BE2C (cell line): Measurements from ENCODE around the gene CCIN. TPM values are rescaled to one million over a fixed set of nuclear protein-coding genes. Genes with fewer than 3 reads are reported as not detected.

Experiments used
- DNase-seq: peaks from one replicate; pipeline ENCODE4 v3.0.0-alpha.2; 2020
- H3K27me3 ChIP-seq: fragments of 250-450 bp; sonication (Bioruptor Pico); 2 replicates; pipeline ENCODE4 v1.5.1; 2020; ENCODE audit warnings: mild to moderate bottlenecking
- H3K36me3 ChIP-seq: fragments of 250-450 bp; sonication (Bioruptor Pico); 2 replicates; pipeline ENCODE4 v1.5.1; 2020; ENCODE audit warnings: mild to moderate bottlenecking
- H3K4me1 ChIP-seq: fragments of 250-450 bp; sonication (Bioruptor Pico); 2 replicates; pipeline ENCODE4 v1.5.1; 2020
- H3K4me3 ChIP-seq: 2 replicates; pipeline ENCODE4 v1.5.1; 2011; ENCODE audit warnings: low read depth, low read length
- H3K9me3 ChIP-seq: fragments of 250-450 bp; sonication (Bioruptor Pico); 2 replicates; pipeline ENCODE4 v1.5.1; 2020
- CTCF ChIP-seq: IDR thresholded peaks from 2 replicates; pipeline ENCODE4 v1.5.1; 2012; ENCODE audit warnings: mild to moderate bottlenecking, low read depth, low read length
- polyA plus RNA-seq: library from polyadenylated mRNA; unstranded; fragments of >200 nt; gene quantifications from one replicate; pipeline ENCODE4 v1.2.1, GENCODE V29; 2012; ENCODE audit warnings: low read depth, missing spikeins; ENCODE audit not compliant: insufficient read length, insufficient read depth

The CCIN gene
- polyA plus RNA-seq = not detected

DNA sequence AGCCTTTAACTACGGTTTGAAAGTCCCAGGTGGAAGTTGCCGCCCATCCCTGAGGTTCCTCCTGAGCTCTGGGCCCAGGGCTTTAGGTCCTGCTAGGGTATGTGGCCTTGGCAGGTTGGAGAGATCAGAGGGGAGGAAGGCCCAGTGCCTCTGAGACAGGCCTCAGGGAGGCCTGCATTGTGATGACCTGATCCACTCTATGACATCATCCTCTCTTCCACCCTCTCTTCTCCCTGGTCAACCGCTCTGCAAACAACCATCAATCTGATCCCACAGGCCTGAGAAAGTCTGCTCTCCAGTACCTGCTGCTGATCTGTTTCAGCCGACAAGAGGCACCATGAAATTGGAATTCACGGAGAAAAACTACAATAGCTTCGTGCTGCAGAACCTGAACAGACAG, at the start of gene CCIN:
CCIN (plus strand) TSS at position 223 of the 400 bp plus-strand sequence; CDS start at position 338, 115 bp downstream.
- no peak within 1 kb of the TSS for H3K4me3 ChIP-seq
- peaks cover 8% of the 10 kb centered on the region for H3K4me1 ChIP-seq
- H3K27me3 ChIP-seq = no peaks in the 10 kb centered on the region
- TF ChIP-seq CTCF = no peak
- no peaks in the 10 kb centered on the region for H3K36me3 ChIP-seq
- no peaks in the 10 kb centered on the region for H3K9me3 ChIP-seq
- no peak for DNase-seq

- H3K4me3 ChIP-seq = no peak overlapping the region
- H3K36me3 ChIP-seq = no peaks in the 10 kb centered on the region
- no peak for TF ChIP-seq CTCF
- no peaks in the 10 kb centered on the region for H3K9me3 ChIP-seq
- no peaks in the 10 kb centered on the region for H3K27me3 ChIP-seq
- DNase-seq = no peak
- H3K4me1 ChIP-seq = no peaks in the 10 kb centered on the region; the same call in 1 of the 2 replicates
Measured at GRCh38 chr9:36119476-36119875, 49.7 kb upstream of the CCIN start.

- no peak for TF ChIP-seq CTCF
- Histone ChIP-seq H3K4me3 (no peak overlapping the region), H3K4me1 (no peaks in the 10 kb centered on the region; the same call in 1 of the 2 replicates), H3K9me3 (no peaks in the 10 kb centered on the region), H3K27me3 (no peaks in the 10 kb centered on the region), H3K36me3 (no peaks in the 10 kb centered on the region)
- no peak for DNase-seq
Measured at GRCh38 chr9:36120705-36121104, 48.5 kb upstream of the CCIN start.

DNA sequence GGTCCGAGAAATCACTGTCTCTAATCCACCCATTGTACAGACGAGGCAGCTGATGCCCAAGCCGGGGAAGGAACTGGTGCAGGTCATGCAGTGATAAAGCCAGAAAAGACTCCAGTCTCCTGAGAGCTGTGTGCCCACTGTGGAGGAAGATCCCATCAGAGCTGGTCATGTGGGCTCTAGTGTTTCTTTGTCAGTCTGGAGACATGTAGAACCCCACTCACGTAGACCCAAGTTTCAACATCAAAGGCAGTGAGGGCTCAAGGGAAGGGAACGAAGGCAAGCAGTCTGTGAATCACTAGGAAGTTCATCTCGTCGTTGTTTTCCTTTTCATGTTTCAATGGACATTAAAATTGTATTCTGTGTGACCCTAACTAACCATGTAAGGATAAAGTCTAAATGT, 47.2 kb upstream of the CCIN start:
- no peak for DNase-seq
- Histone ChIP-seq H3K4me3 (no peak overlapping the region), H3K36me3 (no peaks in the 10 kb centered on the region), H3K27me3 (no peaks in the 10 kb centered on the region), H3K4me1 (no peaks in the 10 kb centered on the region; the same call in 1 of the 2 replicates), H3K9me3 (no peaks in the 10 kb centered on the region)
- TF ChIP-seq CTCF = no peak

GRCh38 chr9:36123515-36123914, 45.7 kb upstream of the CCIN start:
- no peaks in the 10 kb centered on the region; the same call in 1 of the 2 replicates for H3K4me1 ChIP-seq
- no peaks in the 10 kb centered on the region for H3K9me3 ChIP-seq
- no peak for DNase-seq
- no peak overlapping the region for H3K4me3 ChIP-seq
- H3K27me3 ChIP-seq = no peaks in the 10 kb centered on the region
- TF ChIP-seq CTCF = no peak
- no peaks in the 10 kb centered on the region for H3K36me3 ChIP-seq

DNA sequence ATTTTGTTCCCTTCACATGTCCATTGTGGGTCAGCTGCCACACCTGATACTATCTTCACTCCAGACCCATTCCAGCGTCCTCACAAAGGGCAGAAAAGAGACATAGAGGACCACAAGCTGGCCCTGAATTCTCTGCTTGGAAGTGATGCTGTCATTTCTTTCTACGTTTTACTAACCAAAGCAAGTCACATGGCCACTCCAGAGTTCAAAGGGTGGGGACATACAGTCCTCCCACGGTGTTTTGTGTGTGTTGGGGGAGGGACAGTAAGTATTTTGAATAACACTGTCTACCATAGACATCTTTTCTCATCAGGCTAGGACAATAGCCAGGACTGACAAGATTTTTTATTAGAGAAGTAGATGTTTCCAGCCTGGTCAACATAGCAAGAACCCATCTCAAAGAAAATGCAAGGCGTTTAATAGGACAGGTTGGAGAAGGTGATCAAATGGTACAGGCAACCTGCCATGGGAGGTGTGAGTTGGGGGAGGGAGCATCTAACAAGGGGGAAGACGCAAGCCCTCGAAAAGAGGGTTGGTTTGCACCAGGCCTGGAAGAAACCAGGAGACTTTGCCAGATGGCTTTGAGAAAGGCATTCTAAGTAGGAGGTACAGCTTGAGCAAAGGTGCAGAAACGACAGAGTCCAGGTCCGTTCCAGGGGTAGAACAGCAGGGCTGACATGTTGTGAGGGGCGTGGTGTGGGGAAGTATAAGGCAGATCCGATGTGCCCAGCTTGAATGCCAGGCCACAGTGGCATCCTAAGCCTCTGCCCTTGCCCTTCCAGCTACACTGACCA, 43.9 kb upstream of the CCIN start:
- no peaks in the 10 kb centered on the region for H3K27me3 ChIP-seq
- DNase-seq = no peak
- TF ChIP-seq CTCF = no peak
- H3K4me3 ChIP-seq = no peak overlapping the region
- no peaks in the 10 kb centered on the region for H3K9me3 ChIP-seq
- H3K4me1 ChIP-seq = no peaks in the 10 kb centered on the region
- H3K36me3 ChIP-seq = no peaks in the 10 kb centered on the region
